NT2/D1 (cell line): Measurements from ENCODE around the gene CYP2W1.

Experiments used
- SUZ12 ChIP-seq: IDR thresholded peaks from 2 replicates; pipeline ENCODE4 v1.6.1; 2011; ENCODE audit not compliant: insufficient read length, insufficient read depth; ENCODE audit errors: extremely low read depth
- YY1 ChIP-seq: IDR thresholded peaks from 2 replicates; pipeline ENCODE4 v1.6.1; 2011; ENCODE audit not compliant: insufficient read length, insufficient read depth
- ZNF274 ChIP-seq: IDR thresholded peaks from 2 replicates; pipeline ENCODE4 v1.6.1; 2011; ENCODE audit warnings: mild to moderate bottlenecking, low read depth, low read length

GRCh38 chr7:1028044-1028770 is 45.2 kb downstream of the CYP2W1 start:
- no peak for TF ChIP-seq YY1
- TF ChIP-seq ZNF274, result no peak
- no peak for TF ChIP-seq SUZ12
